Measurements from ENCODE around the gene RAD52. TPM values are rescaled to one million over a fixed set of nuclear protein-coding genes. Genes with fewer than 3 reads are reported as not detected.

Gene RAD52
- total and polyA plus RNA-seq, 2 donors from 2014 or later = 6.4 to 17.1 TPM

DNA sequence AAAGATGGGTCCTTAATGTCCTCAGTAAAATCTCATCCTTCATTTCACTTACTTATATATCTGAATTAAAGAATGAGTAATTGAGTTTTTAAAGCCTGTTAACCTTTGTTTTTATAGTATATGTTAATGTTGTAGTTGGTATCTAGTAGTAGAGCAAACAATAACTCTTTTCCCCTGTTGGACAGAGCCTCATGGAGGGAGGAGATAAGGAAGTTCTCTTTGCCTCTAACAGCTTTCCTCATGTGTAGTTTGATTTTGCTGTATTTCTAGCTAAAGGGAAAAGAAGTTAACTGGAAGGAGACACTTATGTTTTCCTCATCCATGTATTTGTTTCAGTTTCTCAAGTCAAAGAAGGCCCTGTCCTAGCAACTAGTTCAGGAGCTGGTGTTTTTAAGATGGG, 55.3 kb downstream of the RAD52 start:
- FAIRE-seq = no peak
- DNase-seq = no peak
- TF ChIP-seq CTCF (IDR thresholded peaks at IDR 0.05; ENCODE audit: borderline replicate concordance, extremely low read depth, insufficient read depth) = no peak
- Histone ChIP-seq H3K4me1 (ENCODE audit: control insufficient read depth in 2 of 3, insufficient read depth in 2 of 3, low read depth in 1 of 3, low read length in 3 of 3) (no peaks in the 10 kb centered on the region), H3K9ac (ENCODE audit: low read length in 3 of 3) (no peak overlapping the region), H3K36me3 (ENCODE audit: control insufficient read depth in 2 of 3, insufficient read depth in 3 of 3, low read length in 3 of 3) (peaks cover 0 to 32% (median 24%) of the 10 kb centered on the region in 3 donors), H3K9me3 (ENCODE audit: control insufficient read depth in 2 of 3, insufficient read depth in 1 of 3, low read length in 3 of 3) (no peaks in the 10 kb centered on the region), H3K27me3 (ENCODE audit: control insufficient read depth, insufficient read depth, low read length) (no peaks in the 10 kb centered on the region), H3K4me3 (ENCODE audit: low read length in 3 of 3) (no peak overlapping the region), H3K27ac (ENCODE audit: low read depth in 2 of 2, low read length in 2 of 2) (no peak overlapping the region)
- intact Hi-C loops (cut with DNase I) = no loop called here

DNA sequence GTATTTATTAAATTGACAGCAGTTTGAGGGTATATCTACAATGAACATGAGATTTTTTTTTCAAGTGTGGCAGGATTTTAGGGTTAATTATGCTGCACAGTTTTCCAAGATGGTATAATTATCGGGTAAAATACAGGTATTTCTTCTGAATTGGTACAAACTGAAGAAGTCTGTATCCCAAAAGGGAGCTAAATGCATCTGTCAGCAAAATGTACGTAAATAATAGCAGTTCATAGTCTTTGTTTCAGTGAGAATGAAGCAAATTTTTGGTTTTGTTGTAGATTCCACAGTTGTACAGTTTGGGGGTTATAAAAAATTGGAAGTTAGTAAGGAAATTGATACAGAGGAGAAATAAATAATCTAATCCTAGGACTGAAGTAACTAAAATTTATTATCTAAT, 63.3 kb downstream of the RAD52 start:
- Histone ChIP-seq H3K27ac (ENCODE audit: low read depth in 2 of 2, low read length in 2 of 2) (no peak overlapping the region), H3K4me3 (ENCODE audit: low read length in 3 of 3) (no peak overlapping the region), H3K9ac (ENCODE audit: low read length in 3 of 3) (no peak overlapping the region), H3K9me3 (ENCODE audit: control insufficient read depth in 2 of 3, insufficient read depth in 1 of 3, low read length in 3 of 3) (no peaks in the 10 kb centered on the region), H3K27me3 (ENCODE audit: control insufficient read depth, insufficient read depth, low read length) (no peaks in the 10 kb centered on the region), H3K4me1 (ENCODE audit: control insufficient read depth in 2 of 3, insufficient read depth in 2 of 3, low read depth in 1 of 3, low read length in 3 of 3) (no peaks in the 10 kb centered on the region), H3K36me3 (ENCODE audit: control insufficient read depth in 2 of 3, insufficient read depth in 3 of 3, low read length in 3 of 3) (peaks cover 0 to 79% (median 49%) of the 10 kb centered on the region in 3 donors)
- TF ChIP-seq CTCF (IDR thresholded peaks at IDR 0.05; ENCODE audit: borderline replicate concordance, extremely low read depth, insufficient read depth) = no peak
- FAIRE-seq (no peak), DNase-seq (no peak)
- intact Hi-C loops (cut with DNase I) = no loop called here

DNA sequence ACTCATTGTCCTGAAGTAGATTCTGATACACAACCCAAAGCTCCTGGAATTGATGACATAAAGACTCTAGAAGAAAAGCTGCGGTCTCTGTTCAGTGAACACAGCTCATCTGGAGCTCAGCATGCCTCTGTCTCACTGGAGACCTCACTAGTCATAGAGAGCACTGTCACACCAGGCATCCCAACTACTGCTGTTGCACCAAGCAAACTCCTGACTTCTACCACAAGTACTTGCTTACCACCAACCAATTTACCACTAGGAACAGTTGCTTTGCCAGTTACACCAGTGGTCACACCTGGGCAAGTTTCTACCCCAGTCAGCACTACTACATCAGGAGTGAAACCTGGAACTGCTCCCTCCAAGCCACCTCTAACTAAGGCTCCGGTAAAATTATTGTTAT, 63.8 kb downstream of the RAD52 start:
- H3K36me3 ChIP-seq (ENCODE audit: control insufficient read depth in 2 of 3, insufficient read depth in 3 of 3, low read length in 3 of 3) = peaks cover 0 to 84% (median 54%) of the 10 kb centered on the region in 3 donors
- no peaks in the 10 kb centered on the region for H3K9me3 ChIP-seq (ENCODE audit: control insufficient read depth in 2 of 3, insufficient read depth in 1 of 3, low read length in 3 of 3)
- FAIRE-seq (no peak), DNase-seq (no peak)
- no peak overlapping the region for H3K9ac ChIP-seq (ENCODE audit: low read length in 3 of 3)
- intact Hi-C loops (cut with DNase I) = no loop called here
- H3K4me3 ChIP-seq (ENCODE audit: low read length in 3 of 3) = no peak overlapping the region
- H3K27me3 ChIP-seq (ENCODE audit: control insufficient read depth, insufficient read depth, low read length) = no peaks in the 10 kb centered on the region
- no peak overlapping the region for H3K27ac ChIP-seq (ENCODE audit: low read depth in 2 of 2, low read length in 2 of 2)
- TF ChIP-seq CTCF (IDR thresholded peaks at IDR 0.05; ENCODE audit: borderline replicate concordance, extremely low read depth, insufficient read depth) = no peak
- H3K4me1 ChIP-seq (ENCODE audit: control insufficient read depth in 2 of 3, insufficient read depth in 2 of 3, low read depth in 1 of 3, low read length in 3 of 3) = no peaks in the 10 kb centered on the region

DNA sequence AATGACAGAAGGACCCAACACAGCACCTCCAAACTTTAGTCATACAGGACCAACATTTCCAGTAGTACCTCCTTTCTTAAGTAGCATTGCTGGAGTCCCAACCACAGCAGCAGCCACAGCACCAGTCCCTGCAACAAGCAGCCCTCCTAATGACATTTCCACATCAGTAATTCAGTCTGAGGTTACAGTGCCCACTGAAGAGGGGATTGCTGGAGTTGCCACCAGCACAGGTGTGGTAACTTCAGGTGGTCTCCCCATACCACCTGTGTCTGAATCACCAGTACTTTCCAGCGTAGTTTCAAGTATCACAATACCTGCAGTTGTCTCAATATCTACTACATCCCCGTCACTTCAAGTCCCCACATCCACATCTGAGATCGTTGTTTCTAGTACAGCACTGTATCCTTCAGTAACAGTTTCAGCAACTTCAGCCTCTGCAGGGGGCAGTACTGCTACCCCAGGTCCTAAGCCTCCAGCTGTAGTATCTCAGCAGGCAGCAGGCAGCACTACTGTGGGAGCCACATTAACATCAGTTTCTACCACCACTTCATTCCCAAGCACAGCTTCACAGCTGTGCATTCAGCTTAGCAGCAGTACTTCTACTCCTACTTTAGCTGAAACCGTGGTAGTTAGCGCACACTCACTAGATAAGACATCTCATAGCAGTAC, 64.6 kb downstream of the RAD52 start:
- FAIRE-seq = no peak
- no peak overlapping the region for H3K4me3 ChIP-seq (ENCODE audit: low read length in 3 of 3)
- no peaks in the 10 kb centered on the region for H3K27me3 ChIP-seq (ENCODE audit: control insufficient read depth, insufficient read depth, low read length)
- no peak overlapping the region for H3K27ac ChIP-seq (ENCODE audit: low read depth in 2 of 2, low read length in 2 of 2)
- H3K9ac ChIP-seq (ENCODE audit: low read length in 3 of 3) = no peak overlapping the region
- no peaks in the 10 kb centered on the region for H3K4me1 ChIP-seq (ENCODE audit: control insufficient read depth in 2 of 3, insufficient read depth in 2 of 3, low read depth in 1 of 3, low read length in 3 of 3)
- no peak for TF ChIP-seq CTCF (IDR thresholded peaks at IDR 0.05; ENCODE audit: borderline replicate concordance, extremely low read depth, insufficient read depth)
- DNase-seq = no peak
- peaks cover 0 to 86% (median 51%) of the 10 kb centered on the region in 3 donors for H3K36me3 ChIP-seq (ENCODE audit: control insufficient read depth in 2 of 3, insufficient read depth in 3 of 3, low read length in 3 of 3)
- H3K9me3 ChIP-seq (ENCODE audit: control insufficient read depth in 2 of 3, insufficient read depth in 1 of 3, low read length in 3 of 3) = no peaks in the 10 kb centered on the region
- intact Hi-C loops (cut with DNase I) = no loop called here

Data from kidney (tissue), 14 donors.